NCI-H2081 treated with DMSO at 0.1 percent for 48 hours (cell line): ENCODE results near the gene WNK3.
"Not testable (repeated sequence)": the region's sequence is repeated elsewhere in the genome, so short reads cannot be mapped to it uniquely, and the experiment has no call there.

ENCODE experiments used
- DNase-seq: peaks from one replicate; lab custom pipeline; 2025; lab: John Stamatoyannopoulos, UW

Gene WNK3

GRCh38 chrX:54357414-54358377, at the start of gene WNK3:
WNK3 (minus strand) TSS chrX:54358046.
- peak; percentile 23 for DNase-seq

- DNase-seq = no peak
Observed at GRCh38 chrX:54407266-54407665, 49.4 kb upstream of the WNK3 start.

- DNase-seq = no peak
Observed at GRCh38 chrX:54397113-54397512, 39.3 kb upstream of the WNK3 start.

GRCh38 chrX:54386314-54386713, 28.5 kb upstream of the WNK3 start:
- no peak for DNase-seq

- not testable (repeated sequence) for DNase-seq
Observed at GRCh38 chrX:54384661-54385060, 26.8 kb upstream of the WNK3 start.

- DNase-seq = no peak
Observed at GRCh38 chrX:54359408-54359807, 1.6 kb upstream of the WNK3 start.

- DNase-seq = no peak
Observed at GRCh38 chrX:54358424-54359211, 772 bp upstream of the WNK3 start.

- no peak for DNase-seq
Observed at GRCh38 chrX:54352677-54353076, 5.2 kb downstream of the WNK3 start.

- not testable (repeated sequence) for DNase-seq
Observed at GRCh38 chrX:54337383-54337782, 20.5 kb downstream of the WNK3 start.

- DNase-seq = no peak
Observed at GRCh38 chrX:54325077-54325476, 32.8 kb downstream of the WNK3 start.

- DNase-seq = no peak
Observed at GRCh38 chrX:54320067-54320466, 37.8 kb downstream of the WNK3 start.

- no peak for DNase-seq
Observed at GRCh38 chrX:54306379-54306778, 51.5 kb downstream of the WNK3 start.

- DNase-seq = no peak
Observed at GRCh38 chrX:54301516-54301915, 56.3 kb downstream of the WNK3 start.

GRCh38 chrX:54294306-54294705, 63.5 kb downstream of the WNK3 start:
- no peak for DNase-seq

- DNase-seq = no peak
Observed at GRCh38 chrX:54292755-54293154, 65.1 kb downstream of the WNK3 start.

GRCh38 chrX:54291758-54292157, 66.1 kb downstream of the WNK3 start:
- DNase-seq = no peak

- no peak for DNase-seq
Observed at GRCh38 chrX:54288968-54289367, 68.9 kb downstream of the WNK3 start.

GRCh38 chrX:54288277-54288676, 69.6 kb downstream of the WNK3 start:
- no peak for DNase-seq

GRCh38 chrX:54281676-54282075, 76.2 kb downstream of the WNK3 start:
- no peak for DNase-seq

- no peak for DNase-seq
Observed at GRCh38 chrX:54280466-54280865, 77.4 kb downstream of the WNK3 start.

- no peak for DNase-seq
Observed at GRCh38 chrX:54271664-54272063, 86.2 kb downstream of the WNK3 start.

GRCh38 chrX:54248309-54248708, 109.5 kb downstream of the WNK3 start:
- peak; percentile 1 for DNase-seq

GRCh38 chrX:54246866-54247265, 111.0 kb downstream of the WNK3 start:
- no peak for DNase-seq
